ENCODE measurements around the gene TMEM178B.
"Not testable (repeated sequence)": the region's sequence is repeated elsewhere in the genome, so short reads cannot be mapped to it uniquely, and the experiment has no call there.

TMEM178B gene

DNA sequence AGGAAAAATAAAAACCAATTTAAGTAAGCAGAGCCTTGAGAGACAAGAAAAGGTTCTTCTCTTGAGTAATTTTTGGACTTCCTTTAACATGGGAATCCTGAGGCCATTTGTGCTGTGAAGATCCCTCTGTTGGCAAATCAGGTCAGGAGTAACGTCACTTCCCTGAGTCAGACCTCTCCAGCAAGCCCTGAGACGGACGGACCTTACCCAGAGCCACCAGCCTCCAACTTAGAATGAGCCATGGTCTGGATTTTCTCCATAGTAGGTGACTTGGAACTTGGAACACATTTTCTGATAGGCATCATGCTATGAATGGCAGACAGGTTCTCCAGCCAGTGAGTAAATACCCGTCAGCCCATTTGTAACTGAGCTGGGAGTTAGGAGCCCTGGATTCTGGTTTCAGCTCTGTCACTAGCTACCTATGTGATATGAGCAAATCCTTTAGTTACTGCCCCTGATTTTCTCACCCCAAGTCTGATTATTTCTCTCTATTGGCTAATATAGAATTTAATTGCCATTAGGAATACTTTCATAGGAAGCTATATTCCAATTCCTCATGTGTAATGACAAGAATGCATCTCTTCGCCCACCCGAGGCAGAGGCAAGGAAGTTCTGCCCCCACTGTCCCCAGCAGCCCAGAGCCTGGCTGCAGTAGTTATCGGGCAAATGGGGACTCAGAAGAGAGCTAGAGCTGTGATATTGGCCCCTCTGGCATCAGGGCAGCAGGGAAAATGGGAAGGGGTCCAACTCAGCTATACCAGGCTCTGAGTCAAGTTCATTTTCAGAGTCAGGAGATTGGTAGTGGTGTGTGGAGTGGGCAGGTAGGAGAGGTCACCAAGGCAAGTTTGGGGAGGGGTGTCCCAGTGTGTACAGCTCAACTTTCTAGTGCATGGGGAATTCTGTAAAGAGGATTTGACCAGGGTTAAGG lies 323.6 kb downstream of the TMEM178B start:
- no peak for DNase-seq (ENCODE audit: low read depth, low spot score)
- H3K27me3 ChIP-seq (ENCODE audit: insufficient read depth, insufficient read length): no peaks in the 10 kb centered on the region
- H3K9ac ChIP-seq (ENCODE audit: insufficient read length, low read depth): no peak overlapping the region
- peaks cover 6% of the 10 kb centered on the region for H3K4me1 ChIP-seq (ENCODE audit: insufficient read depth, insufficient read length)
- no peaks in the 10 kb centered on the region for H3K9me3 ChIP-seq (ENCODE audit: insufficient read depth, low read length)
- TF ChIP-seq YY1 (IDR thresholded peaks at IDR 0.05; ENCODE audit: insufficient read depth, insufficient read length) (no peak), SUZ12 (IDR thresholded peaks at IDR 0.05; ENCODE audit: extremely low read depth, insufficient read depth, insufficient read length) (no peak), ZNF274 (IDR thresholded peaks at IDR 0.05; ENCODE audit: low read depth, low read length) (no peak)
- no peaks in the 10 kb centered on the region for H3K36me3 ChIP-seq (ENCODE audit: insufficient read depth, insufficient read length, low read length)
- H3K4me3 ChIP-seq (ENCODE audit: insufficient read length, low read depth): no peak overlapping the region

DNA sequence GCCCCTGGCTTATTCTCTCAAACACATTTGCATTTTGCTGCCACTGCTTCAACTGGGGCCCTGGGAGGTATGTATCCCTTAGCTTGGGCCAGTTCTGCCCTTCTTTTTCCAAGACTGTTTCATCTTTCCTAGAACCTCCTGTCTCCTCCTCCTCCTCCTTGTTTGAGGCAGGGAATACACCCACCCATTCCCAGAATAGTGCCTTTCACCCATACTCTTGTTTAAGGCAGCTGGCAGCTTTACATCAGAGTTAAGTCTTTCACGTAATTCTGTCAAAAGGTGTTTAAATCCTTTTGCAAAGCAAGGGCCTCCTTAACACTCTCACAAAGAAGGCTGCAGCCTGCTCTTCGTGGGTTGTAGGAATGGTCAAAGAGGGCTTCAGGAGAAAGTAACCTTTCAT lies 326.5 kb downstream of the TMEM178B start:
- peaks cover 6% of the 10 kb centered on the region for H3K4me1 ChIP-seq (ENCODE audit: insufficient read depth, insufficient read length)
- no peaks in the 10 kb centered on the region for H3K9me3 ChIP-seq (ENCODE audit: insufficient read depth, low read length)
- H3K36me3 ChIP-seq (ENCODE audit: insufficient read depth, insufficient read length, low read length): no peaks in the 10 kb centered on the region
- no peak for DNase-seq (ENCODE audit: low read depth, low spot score)
- no peak overlapping the region for H3K9ac ChIP-seq (ENCODE audit: insufficient read length, low read depth)
- H3K27me3 ChIP-seq (ENCODE audit: insufficient read depth, insufficient read length): no peaks in the 10 kb centered on the region
- TF ChIP-seq ZNF274 (IDR thresholded peaks at IDR 0.05; ENCODE audit: low read depth, low read length) (no peak), SUZ12 (IDR thresholded peaks at IDR 0.05; ENCODE audit: extremely low read depth, insufficient read depth, insufficient read length) (no peak), YY1 (IDR thresholded peaks at IDR 0.05; ENCODE audit: insufficient read depth, insufficient read length) (no peak)
- H3K4me3 ChIP-seq (ENCODE audit: insufficient read length, low read depth): no peak overlapping the region

DNA sequence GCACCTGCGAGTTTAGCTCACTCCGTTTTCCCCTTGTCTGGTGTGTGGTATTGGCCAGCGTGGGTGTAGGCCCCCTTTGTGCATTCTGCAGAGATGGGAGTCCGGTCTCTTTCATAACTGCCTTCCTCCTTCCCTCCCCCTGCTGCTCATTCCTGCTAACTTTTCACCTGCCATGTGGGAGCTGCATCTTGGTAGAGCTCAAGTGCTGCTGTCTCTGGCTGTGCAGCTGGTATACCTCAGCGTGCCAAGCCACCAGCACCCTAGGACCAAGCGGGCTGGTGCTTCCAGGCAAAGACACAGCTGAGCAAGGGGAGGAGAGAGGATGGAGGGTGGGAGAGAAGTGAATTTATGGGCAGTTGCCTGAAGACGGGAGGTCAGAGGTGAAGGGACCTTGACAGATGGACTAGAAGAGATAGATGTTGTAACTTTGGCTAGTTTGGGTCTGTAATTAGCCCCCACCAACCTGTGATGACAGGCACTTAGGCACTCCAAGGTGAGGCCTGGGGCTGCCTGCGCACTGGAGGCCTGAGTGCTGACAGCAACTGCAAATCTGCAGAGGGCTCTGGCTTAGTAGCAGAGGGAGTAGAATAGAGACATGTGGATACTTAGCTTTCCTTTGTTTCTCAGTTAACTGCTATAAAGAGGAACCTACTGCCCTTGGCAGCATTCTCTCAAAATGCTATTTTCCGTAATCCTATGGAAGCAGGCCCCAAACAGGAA lies 328.6 kb downstream of the TMEM178B start:
- no peaks in the 10 kb centered on the region for H3K9me3 ChIP-seq (ENCODE audit: insufficient read depth, low read length)
- H3K4me1 ChIP-seq (ENCODE audit: insufficient read depth, insufficient read length): peaks cover 6% of the 10 kb centered on the region
- no peak overlapping the region for H3K4me3 ChIP-seq (ENCODE audit: insufficient read length, low read depth)
- no peak overlapping the region for H3K9ac ChIP-seq (ENCODE audit: insufficient read length, low read depth)
- no peaks in the 10 kb centered on the region for H3K27me3 ChIP-seq (ENCODE audit: insufficient read depth, insufficient read length)
- TF ChIP-seq ZNF274 (IDR thresholded peaks at IDR 0.05; ENCODE audit: low read depth, low read length): no peak
- TF ChIP-seq SUZ12 (IDR thresholded peaks at IDR 0.05; ENCODE audit: extremely low read depth, insufficient read depth, insufficient read length): no peak
- no peak for TF ChIP-seq YY1 (IDR thresholded peaks at IDR 0.05; ENCODE audit: insufficient read depth, insufficient read length)
- no peak for DNase-seq (ENCODE audit: low read depth, low spot score)
- H3K36me3 ChIP-seq (ENCODE audit: insufficient read depth, insufficient read length, low read length): no peaks in the 10 kb centered on the region

DNA sequence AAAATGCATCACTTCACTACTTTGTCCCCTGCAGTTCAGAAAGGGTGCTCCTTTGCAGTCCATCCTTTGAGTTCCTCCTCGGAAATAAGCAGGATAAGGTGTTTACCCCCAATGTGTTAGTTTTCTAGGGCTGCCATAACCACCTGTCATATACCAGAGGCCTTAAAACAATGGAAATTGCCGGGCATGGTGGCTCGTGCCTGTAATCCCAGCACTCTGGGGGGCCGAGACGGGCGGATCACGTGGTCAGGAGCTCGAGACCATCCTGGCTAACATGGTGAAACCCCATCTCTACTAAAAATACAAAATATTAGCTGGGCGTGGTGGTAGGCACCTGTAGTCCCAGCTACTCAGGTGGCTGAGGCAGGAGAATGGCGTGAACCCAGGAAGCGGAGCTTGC lies 330.0 kb downstream of the TMEM178B start:
- not testable (repeated sequence) for H3K36me3 ChIP-seq (ENCODE audit: insufficient read depth, insufficient read length, low read length); H3K4me1 ChIP-seq (ENCODE audit: insufficient read depth, insufficient read length); H3K9me3 ChIP-seq (ENCODE audit: insufficient read depth, low read length); DNase-seq (ENCODE audit: low read depth, low spot score); H3K9ac ChIP-seq (ENCODE audit: insufficient read length, low read depth); H3K4me3 ChIP-seq (ENCODE audit: insufficient read length, low read depth); H3K27me3 ChIP-seq (ENCODE audit: insufficient read depth, insufficient read length)

DNA sequence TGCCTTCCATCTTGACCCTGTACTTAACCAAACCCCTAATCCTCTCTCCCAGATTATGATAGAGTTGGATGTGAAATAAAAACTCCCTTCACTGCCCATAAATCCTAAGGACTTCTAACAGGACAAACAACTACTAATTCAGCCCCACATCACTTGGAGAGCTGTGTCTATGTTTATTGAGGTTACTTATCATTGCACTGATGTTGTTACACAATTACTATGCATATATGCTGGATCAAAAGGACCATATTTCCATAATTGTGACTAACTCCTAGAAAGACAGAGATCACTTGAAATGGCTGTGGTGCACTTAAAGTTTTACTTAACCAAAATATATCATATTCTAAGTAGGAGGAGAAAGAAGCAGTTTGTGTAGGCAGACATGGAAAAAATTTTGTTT lies 332.5 kb downstream of the TMEM178B start:
- Histone ChIP-seq H3K9ac (ENCODE audit: insufficient read length, low read depth) (no peak overlapping the region), H3K9me3 (ENCODE audit: insufficient read depth, low read length) (no peaks in the 10 kb centered on the region), H3K4me1 (ENCODE audit: insufficient read depth, insufficient read length) (peaks cover 4% of the 10 kb centered on the region), H3K27me3 (ENCODE audit: insufficient read depth, insufficient read length) (no peaks in the 10 kb centered on the region), H3K36me3 (ENCODE audit: insufficient read depth, insufficient read length, low read length) (no peaks in the 10 kb centered on the region), H3K4me3 (ENCODE audit: insufficient read length, low read depth) (no peak overlapping the region)
- TF ChIP-seq ZNF274 (IDR thresholded peaks at IDR 0.05; ENCODE audit: low read depth, low read length) (no peak), YY1 (IDR thresholded peaks at IDR 0.05; ENCODE audit: insufficient read depth, insufficient read length) (no peak), SUZ12 (IDR thresholded peaks at IDR 0.05; ENCODE audit: extremely low read depth, insufficient read depth, insufficient read length) (no peak)
- DNase-seq (ENCODE audit: low read depth, low spot score): no peak

DNA sequence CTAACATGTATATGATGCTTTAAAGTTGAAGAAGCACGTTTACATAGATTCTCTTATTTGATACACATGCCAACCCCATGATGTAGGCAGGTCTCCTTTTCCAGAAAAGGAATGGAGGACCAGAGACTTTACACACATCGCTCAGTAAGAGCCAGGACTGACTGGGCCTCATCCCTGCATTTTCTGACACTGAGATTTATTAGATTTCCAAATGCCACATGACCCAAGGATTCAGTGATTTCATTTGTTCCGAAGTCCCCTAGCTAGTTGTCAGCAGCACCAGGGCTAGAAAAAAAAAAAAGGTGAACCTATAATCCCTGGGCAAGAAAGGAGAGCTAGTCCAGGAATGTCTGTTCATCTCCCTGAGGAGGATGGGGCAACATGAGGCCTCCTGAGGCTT lies 334.0 kb downstream of the TMEM178B start:
- Histone ChIP-seq H3K9me3 (ENCODE audit: insufficient read depth, low read length) (no peaks in the 10 kb centered on the region), H3K27me3 (ENCODE audit: insufficient read depth, insufficient read length) (no peaks in the 10 kb centered on the region), H3K4me3 (ENCODE audit: insufficient read length, low read depth) (no peak overlapping the region), H3K9ac (ENCODE audit: insufficient read length, low read depth) (no peak overlapping the region), H3K4me1 (ENCODE audit: insufficient read depth, insufficient read length) (peaks cover 4% of the 10 kb centered on the region), H3K36me3 (ENCODE audit: insufficient read depth, insufficient read length, low read length) (no peaks in the 10 kb centered on the region)
- TF ChIP-seq YY1 (IDR thresholded peaks at IDR 0.05; ENCODE audit: insufficient read depth, insufficient read length): no peak
- TF ChIP-seq SUZ12 (IDR thresholded peaks at IDR 0.05; ENCODE audit: extremely low read depth, insufficient read depth, insufficient read length): no peak
- no peak for TF ChIP-seq ZNF274 (IDR thresholded peaks at IDR 0.05; ENCODE audit: low read depth, low read length)
- no peak for DNase-seq (ENCODE audit: low read depth, low spot score)

DNA sequence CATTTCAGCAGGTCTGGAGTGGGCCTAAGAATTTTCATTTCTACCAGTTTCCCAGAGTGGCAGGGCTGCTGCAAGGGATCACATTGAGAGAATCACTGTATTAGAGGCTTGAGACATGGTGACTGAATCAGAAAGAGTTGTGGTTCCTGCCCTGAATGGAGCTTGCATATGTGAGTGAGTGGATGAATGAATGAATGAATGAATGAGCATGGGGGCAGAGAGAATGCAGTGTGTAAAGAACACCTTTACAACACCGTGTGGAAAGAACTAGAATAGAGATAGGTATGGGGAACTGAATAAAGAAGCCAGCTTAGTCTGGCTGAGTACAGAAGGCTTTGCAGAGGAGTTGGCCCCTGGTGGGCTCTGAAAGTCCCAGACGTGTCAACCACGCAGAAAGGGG lies 334.6 kb downstream of the TMEM178B start:
- Histone ChIP-seq H3K4me1 (ENCODE audit: insufficient read depth, insufficient read length) (peaks cover 4% of the 10 kb centered on the region), H3K9ac (ENCODE audit: insufficient read length, low read depth) (no peak overlapping the region), H3K4me3 (ENCODE audit: insufficient read length, low read depth) (no peak overlapping the region), H3K36me3 (ENCODE audit: insufficient read depth, insufficient read length, low read length) (no peaks in the 10 kb centered on the region), H3K9me3 (ENCODE audit: insufficient read depth, low read length) (no peaks in the 10 kb centered on the region), H3K27me3 (ENCODE audit: insufficient read depth, insufficient read length) (no peaks in the 10 kb centered on the region)
- DNase-seq (ENCODE audit: low read depth, low spot score): no peak
- TF ChIP-seq SUZ12 (IDR thresholded peaks at IDR 0.05; ENCODE audit: extremely low read depth, insufficient read depth, insufficient read length): no peak
- TF ChIP-seq ZNF274 (IDR thresholded peaks at IDR 0.05; ENCODE audit: low read depth, low read length): no peak
- TF ChIP-seq YY1 (IDR thresholded peaks at IDR 0.05; ENCODE audit: insufficient read depth, insufficient read length): no peak

Measured in NT2/D1 (cell line).